Calu3 (cell line): ENCODE data around the gene UCHL3. TPM values are rescaled to one million over a fixed set of nuclear protein-coding genes. Genes with fewer than 3 reads are reported as not detected.

Experiments used
- BruUV-seq: library from RNA; stranded (reverse); fragments of 400-500 nt; replicated peaks from 2 replicates; lab custom pipeline; 2021; lab: Mats Ljungman, UMichigan
- CTCF ChIA-PET: fragments of 300-600 bp; sonication (Branson Sonifier 250); formaldehyde crosslinking; loops from one replicate; lab custom pipeline; 2022; ENCODE audit warnings: antibody characterized with exemption; lab: Charles Lee
- DNase-seq: peaks from one replicate; pipeline ENCODE4 v3.0.0; 2022
- H3K27ac Mint-ChIP-seq: one replicate; pipeline ENCODE4 v1.8.0; 2022; ENCODE audit warnings: mixed read lengths; ENCODE audit not compliant: unreplicated experiment
- H3K27me3 Mint-ChIP-seq: one replicate; pipeline ENCODE4 v1.8.0; 2022; ENCODE audit warnings: mixed read lengths; ENCODE audit not compliant: unreplicated experiment
- H3K36me3 Mint-ChIP-seq: one replicate; pipeline ENCODE4 v1.8.0; 2022; ENCODE audit warnings: mild to moderate bottlenecking, moderate library complexity, mixed read lengths; ENCODE audit not compliant: insufficient read depth, unreplicated experiment
- H3K4me1 Mint-ChIP-seq: one replicate; pipeline ENCODE4 v1.8.0; 2022; ENCODE audit warnings: mild to moderate bottlenecking, low read depth, mixed read lengths; ENCODE audit not compliant: unreplicated experiment
- H3K4me3 Mint-ChIP-seq: one replicate; pipeline ENCODE4 v1.8.0; 2022; ENCODE audit warnings: mild to moderate bottlenecking, low read depth, moderate library complexity, mixed read lengths; ENCODE audit not compliant: unreplicated experiment
- H3K9me3 Mint-ChIP-seq: one replicate; pipeline ENCODE4 v1.8.0; 2022; ENCODE audit warnings: low read depth, mixed read lengths; ENCODE audit not compliant: unreplicated experiment
- intact Hi-C: fragments of 100-400 bp; cut with micrococcal nuclease; formaldehyde crosslinking; loops from one replicate; pipeline ENCODE4 v1.10.0; 2022; ENCODE audit not compliant: unreplicated experiment
- total RNA-seq: library from RNA; stranded (reverse); gene quantifications from 2 replicates; pipeline ENCODE4 v1.2.3, GENCODE V29; 2022
- TF ChIP-seq, protein P1 (sequence below): fragments of 200-600 bp; IDR thresholded peaks from one replicate; pipeline ENCODE4 v1.8.0; 2022; ENCODE audit warnings: antibody characterized with exemption; ENCODE audit not compliant: unreplicated experiment

Gene UCHL3
- total RNA-seq, 1 experiment from 2014 or later, result 23.2 TPM

DNA sequence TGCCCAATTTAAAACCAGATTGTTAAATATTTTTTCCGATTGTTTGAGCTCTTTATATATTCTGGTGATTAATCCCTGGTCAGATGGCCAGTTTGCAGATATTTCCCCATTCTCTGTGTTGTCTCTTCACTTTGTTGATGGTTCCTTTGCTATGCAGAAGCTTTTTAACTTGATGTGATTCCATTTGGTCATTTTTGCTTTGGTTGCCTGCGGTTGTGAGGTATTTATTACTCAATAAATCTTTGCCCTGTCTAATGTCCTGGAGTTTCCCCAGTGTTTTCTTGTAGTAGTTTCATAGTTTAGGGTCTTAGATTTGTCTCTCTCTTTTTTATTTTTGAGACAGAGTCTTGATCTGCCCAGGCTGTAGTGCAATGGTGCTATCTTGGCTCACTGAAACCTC is 62.8 kb downstream of the UCHL3 start:
- BruUV-seq, result no TSS peak
- Mint-ChIP-seq H3K36me3 (peaks cover 5% of the 10 kb centered on the region), H3K4me1 (peaks cover 2% of the 10 kb centered on the region), H3K4me3 (no peak overlapping the region), H3K27me3 (no peaks in the 10 kb centered on the region), H3K27ac (no peak overlapping the region), H3K9me3 (no peaks in the 10 kb centered on the region)
- intact Hi-C loops, result no loop called here
- CTCF ChIA-PET, result no interaction called here
- no peak for DNase-seq
- TF ChIP-seq, protein P1, sequence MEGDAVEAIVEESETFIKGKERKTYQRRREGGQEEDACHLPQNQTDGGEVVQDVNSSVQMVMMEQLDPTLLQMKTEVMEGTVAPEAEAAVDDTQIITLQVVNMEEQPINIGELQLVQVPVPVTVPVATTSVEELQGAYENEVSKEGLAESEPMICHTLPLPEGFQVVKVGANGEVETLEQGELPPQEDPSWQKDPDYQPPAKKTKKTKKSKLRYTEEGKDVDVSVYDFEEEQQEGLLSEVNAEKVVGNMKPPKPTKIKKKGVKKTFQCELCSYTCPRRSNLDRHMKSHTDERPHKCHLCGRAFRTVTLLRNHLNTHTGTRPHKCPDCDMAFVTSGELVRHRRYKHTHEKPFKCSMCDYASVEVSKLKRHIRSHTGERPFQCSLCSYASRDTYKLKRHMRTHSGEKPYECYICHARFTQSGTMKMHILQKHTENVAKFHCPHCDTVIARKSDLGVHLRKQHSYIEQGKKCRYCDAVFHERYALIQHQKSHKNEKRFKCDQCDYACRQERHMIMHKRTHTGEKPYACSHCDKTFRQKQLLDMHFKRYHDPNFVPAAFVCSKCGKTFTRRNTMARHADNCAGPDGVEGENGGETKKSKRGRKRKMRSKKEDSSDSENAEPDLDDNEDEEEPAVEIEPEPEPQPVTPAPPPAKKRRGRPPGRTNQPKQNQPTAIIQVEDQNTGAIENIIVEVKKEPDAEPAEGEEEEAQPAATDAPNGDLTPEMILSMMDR, result no peak

DNA sequence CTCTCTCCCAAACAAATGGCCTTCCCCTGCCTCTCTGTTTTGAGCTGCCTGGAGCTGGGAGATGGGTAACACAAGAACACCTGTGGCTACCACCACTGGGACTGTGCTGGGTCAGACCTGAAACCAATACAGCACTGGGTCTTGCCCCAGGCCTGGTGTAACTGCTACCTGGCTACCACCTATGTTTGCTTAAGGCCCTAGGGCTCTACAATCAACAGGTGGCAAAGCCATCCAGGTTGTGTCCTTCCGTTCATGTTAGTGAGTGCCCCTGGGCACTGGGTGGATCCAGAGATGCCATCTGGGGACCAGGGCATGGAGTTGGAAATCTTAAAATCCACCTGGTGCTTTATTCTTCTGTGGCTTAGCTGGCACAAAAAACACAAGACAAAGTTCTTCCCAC is 67.6 kb downstream of the UCHL3 start:
- no peak overlapping the region for H3K27ac Mint-ChIP-seq
- CTCF ChIA-PET, result no interaction called here
- no peak overlapping the region for H3K4me3 Mint-ChIP-seq
- no peaks in the 10 kb centered on the region for H3K27me3 Mint-ChIP-seq
- intact Hi-C loops, result no loop called here
- H3K9me3 Mint-ChIP-seq, result no peaks in the 10 kb centered on the region
- no peaks in the 10 kb centered on the region for H3K4me1 Mint-ChIP-seq
- no peaks in the 10 kb centered on the region for H3K36me3 Mint-ChIP-seq
- no TSS peak for BruUV-seq
- DNase-seq, result no peak
- TF ChIP-seq, protein P1, result no peak

DNA sequence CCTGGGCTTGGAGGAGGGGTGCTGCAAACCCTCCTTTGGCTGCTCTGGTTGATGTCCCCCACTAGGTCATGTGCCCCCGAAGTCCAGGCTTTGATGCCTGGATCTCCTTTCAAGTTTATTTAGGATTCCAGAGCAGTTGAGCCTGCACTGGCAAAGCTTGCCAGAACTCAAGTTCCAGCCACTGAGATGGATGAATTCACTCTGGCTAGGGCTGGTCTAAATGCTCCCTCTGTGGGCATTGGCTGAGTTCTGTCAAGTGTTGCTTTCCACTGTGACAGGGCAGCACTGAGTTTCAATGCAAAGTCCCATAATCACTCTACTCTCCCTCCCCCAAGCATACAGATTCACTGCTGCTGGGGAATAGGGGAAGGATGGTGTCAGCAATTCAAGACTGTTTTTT is 68.7 kb downstream of the UCHL3 start:
- intact Hi-C loops, result no loop called here
- CTCF ChIA-PET, result no interaction called here
- Mint-ChIP-seq H3K4me1 (no peaks in the 10 kb centered on the region), H3K36me3 (no peaks in the 10 kb centered on the region), H3K27me3 (no peaks in the 10 kb centered on the region), H3K27ac (no peak overlapping the region), H3K4me3 (no peak overlapping the region), H3K9me3 (no peaks in the 10 kb centered on the region)
- TF ChIP-seq, protein P1, result no peak
- BruUV-seq, result no TSS peak
- no peak for DNase-seq

GRCh38 chr13:75620020-75620419 is 70.4 kb downstream of the UCHL3 start:
- Mint-ChIP-seq H3K4me3 (no peak overlapping the region), H3K9me3 (no peaks in the 10 kb centered on the region), H3K36me3 (no peaks in the 10 kb centered on the region), H3K4me1 (no peaks in the 10 kb centered on the region), H3K27ac (no peak overlapping the region), H3K27me3 (no peaks in the 10 kb centered on the region)
- TF ChIP-seq, protein P1, result no peak
- no TSS peak for BruUV-seq
- intact Hi-C loops, result no loop called here
- CTCF ChIA-PET, result no interaction called here
- DNase-seq, result no peak

- Mint-ChIP-seq H3K36me3 (no peaks in the 10 kb centered on the region), H3K9me3 (no peaks in the 10 kb centered on the region), H3K4me3 (no peak overlapping the region), H3K4me1 (no peaks in the 10 kb centered on the region), H3K27me3 (no peaks in the 10 kb centered on the region), H3K27ac (no peak overlapping the region)
- CTCF ChIA-PET, result no interaction called here
- BruUV-seq, result no TSS peak
- TF ChIP-seq, protein P1, result no peak
- DNase-seq, result no peak
- intact Hi-C loops, result no loop called here
Observed at GRCh38 chr13:75621147-75621546, 71.6 kb downstream of the UCHL3 start.
